Tibial nerve (tissue), 4 donors: ENCODE results near the gene RHCE. TPM values are rescaled to one million over a fixed set of nuclear protein-coding genes. Genes with fewer than 3 reads are reported as not detected.
"Not testable (repeated sequence)": the region's sequence is repeated elsewhere in the genome, so short reads cannot be mapped to it uniquely, and the experiment has no call there.

Experiments
- DNase-seq, 2 donors: peaks; one replicate each; pipeline ENCODE4 v3.0.0-alpha.2; 2019; ENCODE audit warnings: low spot score in 2 of 2
- H3K27ac ChIP-seq, 4 donors: fragments of 200-600 bp; sonication (generic) in 3 of 4; one replicate each; pipeline ENCODE4 v1.5.1; 2017 to 2019; ENCODE audit warnings: mild to moderate bottlenecking in 1 of 4
- H3K27me3 ChIP-seq, 2 donors: fragments of 200-600 bp; sonication (generic) in 1 of 2; one replicate each; pipeline versions ENCODE4 v1.5.1 to v1.6.0; 2017 to 2019
- H3K36me3 ChIP-seq, 3 donors: fragments of 200-600 bp; sonication (generic); one replicate each; pipeline ENCODE4 v1.5.1; 2018 to 2019
- H3K4me1 ChIP-seq, 4 donors: fragments of 200-600 bp; sonication (generic) in 3 of 4; one replicate each; pipeline ENCODE4 v1.5.1; 2017 to 2019
- H3K4me3 ChIP-seq, 4 donors: fragments of 200-600 bp; sonication (generic) in 3 of 4; one replicate each; pipeline ENCODE4 v1.5.1; 2017 to 2019; ENCODE audit warnings: mild to moderate bottlenecking in 1 of 4, moderate library complexity in 1 of 4
- H3K9me3 ChIP-seq, 4 donors: fragments of 200-600 bp; sonication (generic) in 3 of 4; one replicate each; pipeline ENCODE4 v1.5.1; 2017 to 2019
- total RNA-seq, 4 donors: library from RNA; depleted of rRNA; stranded (reverse); fragments of >200 nt; gene quantifications; one replicate each; pipeline ENCODE4 v1.1.0, GENCODE V29; 2016

RHCE gene
- total RNA-seq, 4 donors from 2014 or later, result 0.22 TPM; not detected in 3

GRCh38 chr1:25312806-25313470 lies 107.7 kb downstream of the RHCE start:
- peaks cover 0 to 20% (median 0%) of the 10 kb centered on the region in 3 donors for H3K36me3 ChIP-seq
- not testable (repeated sequence) for H3K4me1 ChIP-seq, H3K9me3 ChIP-seq, H3K4me3 ChIP-seq, DNase-seq, H3K27ac ChIP-seq, H3K27me3 ChIP-seq

Other genes with a start within 250 kb of the RHCE start
- gene SYF2, start 188.3 kb downstream of the RHCE start, total RNA-seq, result 10 to 100 TPM; 32.7 to 52.2 (median 43.7) TPM
- 100 to 1,000 TPM; 169 to 191 (median 178) TPM for gene RSRP1, start 173.4 kb downstream of the RHCE start, total RNA-seq
- gene RHD, start 148.3 kb downstream of the RHCE start, total RNA-seq, result not detected
- gene TMEM50A, start 82.5 kb downstream of the RHCE start, total RNA-seq, result 100 to 1,000 TPM in 1 of 4 donors, 10 to 100 TPM in 3; 62.1 to 109 (median 81.5) TPM
- 10 to 100 TPM in 3 of 4 donors, 1 to 10 TPM in 1; 8.8 to 16.2 (median 13.7) TPM for gene MACO1, start 10.1 kb upstream of the RHCE start, total RNA-seq
- 10 to 100 TPM; 10.9 to 28.5 (median 14.7) TPM for gene LDLRAP1, start 122.8 kb upstream of the RHCE start, total RNA-seq
- 10 to 100 TPM; 14.6 to 25.1 (median 17.5) TPM for gene MAN1C1, start 196.0 kb upstream of the RHCE start, total RNA-seq